Skin epidermis (tissue), 12 donors: Measurements from ENCODE around the gene RASD2.

Experiments
- H3K27ac ChIP-seq, 21 experiments: fragments of 200-600 bp; sonication (generic) in 11 of 21; one replicate each; pipeline ENCODE4 v1.5.0; 2020; ENCODE audit warnings: mild to moderate bottlenecking in 3 of 21, inconsistent platforms in 2 of 21, moderate library complexity in 2 of 21
- H3K4me3 ChIP-seq, 7 experiments: fragments of 200-600 bp; sonication (generic) in 2 of 7; one replicate each; pipeline ENCODE4 v1.5.0; 2020; ENCODE audit warnings: inconsistent platforms in 2 of 7, mild to moderate bottlenecking in 2 of 7, moderate library complexity in 1 of 7

Gene RASD2

DNA sequence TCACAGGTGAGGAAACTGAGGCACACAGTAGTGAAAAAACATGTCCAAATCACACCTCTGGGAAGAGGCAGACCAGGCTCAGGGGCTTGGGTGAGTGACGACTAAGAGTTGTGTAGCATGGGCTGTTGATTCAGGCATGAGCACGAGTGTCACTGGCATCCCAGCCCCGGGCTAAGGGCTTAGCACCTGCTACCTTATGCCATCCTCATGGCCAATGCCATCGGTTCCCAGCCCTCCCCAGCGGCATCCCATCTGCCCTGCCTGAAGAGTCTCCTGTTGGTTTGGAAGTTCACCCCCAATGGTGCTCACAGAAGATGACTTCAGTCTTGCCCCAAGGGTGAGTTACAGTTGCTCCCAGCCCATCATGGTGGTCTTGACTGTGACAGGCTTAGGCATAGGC lies 54.1 kb downstream of the RASD2 start:
- no peak overlapping the region for H3K4me3 ChIP-seq
- H3K27ac ChIP-seq = no peak overlapping the region

DNA sequence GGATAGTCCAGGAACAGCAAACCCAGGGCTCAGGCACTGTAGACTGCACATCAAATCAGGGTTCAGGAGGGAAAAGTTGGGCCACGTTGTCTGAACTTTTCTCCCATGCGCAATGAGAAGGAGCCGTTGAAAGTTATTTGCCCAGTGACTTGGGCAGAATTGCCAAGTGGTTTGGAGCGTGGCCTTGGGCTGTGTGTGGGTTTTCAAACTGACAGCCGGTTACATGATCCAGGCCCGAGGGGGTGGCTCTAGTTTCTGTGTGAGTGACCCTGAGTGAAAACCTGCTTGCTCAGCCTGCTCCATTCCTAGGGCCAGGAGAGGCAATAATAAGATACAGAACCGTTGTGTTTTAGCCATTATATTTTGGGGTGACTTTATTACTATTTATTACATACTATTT lies 56.2 kb downstream of the RASD2 start:
- Histone ChIP-seq H3K27ac (no peak overlapping the region), H3K4me3 (no peak overlapping the region)

- no peak overlapping the region for H3K4me3 ChIP-seq
- no peak overlapping the region for H3K27ac ChIP-seq
These were observed 57.2 kb downstream of the RASD2 start for GRCh38 chr22:35597692-35598395.

DNA sequence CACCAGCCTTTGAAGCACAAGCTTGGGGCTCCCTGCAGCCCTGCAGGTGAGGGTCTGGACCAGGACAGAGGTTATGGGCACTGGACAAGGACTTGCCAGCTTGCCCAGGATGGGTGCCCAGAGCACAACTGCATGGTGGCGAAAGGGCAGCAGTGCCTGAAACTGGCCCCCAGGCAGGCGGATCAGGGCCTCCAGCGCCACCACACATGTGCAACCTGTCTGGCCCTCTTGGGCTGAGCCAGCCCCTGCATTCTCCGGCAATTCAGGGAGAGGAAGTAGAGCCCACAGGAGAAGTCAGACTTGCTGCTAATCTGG lies 57.7 kb downstream of the RASD2 start:
- Histone ChIP-seq H3K4me3 (no peak overlapping the region), H3K27ac (no peak overlapping the region)

- Histone ChIP-seq H3K4me3 (no peak overlapping the region), H3K27ac (no peak overlapping the region)
These were observed 58.7 kb downstream of the RASD2 start for GRCh38 chr22:35599364-35599763.

DNA sequence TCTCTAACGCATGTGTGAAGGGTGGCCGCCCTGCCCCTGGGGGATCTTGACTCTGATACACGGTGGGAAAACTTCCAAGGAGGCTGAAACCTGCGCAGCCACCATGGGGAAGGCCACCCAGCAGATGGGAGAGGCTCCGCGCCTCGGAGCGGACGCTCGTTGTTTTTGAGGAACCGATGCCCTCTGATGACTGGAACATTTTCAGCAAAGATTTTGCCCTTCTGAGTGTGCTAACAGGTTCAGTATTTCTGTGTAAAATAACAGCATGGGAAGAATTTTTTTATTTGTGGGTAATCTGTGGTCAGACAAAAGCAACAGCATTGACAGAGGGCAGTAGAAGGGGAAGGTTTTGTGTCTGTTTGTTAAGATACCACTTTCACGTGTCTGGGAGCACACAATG lies 59.8 kb downstream of the RASD2 start:
- H3K27ac ChIP-seq = no peak overlapping the region
- no peak overlapping the region for H3K4me3 ChIP-seq

DNA sequence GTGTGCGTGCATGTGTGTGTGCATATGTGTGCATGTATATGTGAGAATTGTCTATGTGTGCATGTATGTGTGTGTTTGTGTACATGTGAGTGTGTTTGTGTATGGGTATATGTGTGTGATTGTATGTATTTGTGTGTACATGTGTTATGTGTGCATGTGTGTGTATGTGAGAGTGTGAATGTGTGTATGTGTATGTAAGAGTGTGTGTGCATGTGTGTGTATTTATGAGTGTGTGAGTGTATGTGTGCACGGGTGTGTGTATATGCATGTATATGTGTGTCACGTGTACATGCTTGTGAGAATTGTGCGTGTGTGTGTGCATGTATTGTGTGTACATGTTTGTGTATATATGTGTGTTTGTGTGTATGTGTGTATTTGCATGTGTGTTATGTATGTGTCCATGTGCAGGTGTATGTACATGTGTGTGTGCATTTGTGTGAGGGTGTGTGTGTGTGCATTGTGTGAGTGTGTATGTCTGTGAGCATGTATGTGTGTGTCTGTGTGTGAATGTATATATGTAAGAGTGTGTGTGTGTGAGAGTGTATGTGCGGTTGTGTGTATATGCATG lies 60.5 kb downstream of the RASD2 start:
- H3K27ac ChIP-seq = no peak overlapping the region
- H3K4me3 ChIP-seq = no peak overlapping the region

DNA sequence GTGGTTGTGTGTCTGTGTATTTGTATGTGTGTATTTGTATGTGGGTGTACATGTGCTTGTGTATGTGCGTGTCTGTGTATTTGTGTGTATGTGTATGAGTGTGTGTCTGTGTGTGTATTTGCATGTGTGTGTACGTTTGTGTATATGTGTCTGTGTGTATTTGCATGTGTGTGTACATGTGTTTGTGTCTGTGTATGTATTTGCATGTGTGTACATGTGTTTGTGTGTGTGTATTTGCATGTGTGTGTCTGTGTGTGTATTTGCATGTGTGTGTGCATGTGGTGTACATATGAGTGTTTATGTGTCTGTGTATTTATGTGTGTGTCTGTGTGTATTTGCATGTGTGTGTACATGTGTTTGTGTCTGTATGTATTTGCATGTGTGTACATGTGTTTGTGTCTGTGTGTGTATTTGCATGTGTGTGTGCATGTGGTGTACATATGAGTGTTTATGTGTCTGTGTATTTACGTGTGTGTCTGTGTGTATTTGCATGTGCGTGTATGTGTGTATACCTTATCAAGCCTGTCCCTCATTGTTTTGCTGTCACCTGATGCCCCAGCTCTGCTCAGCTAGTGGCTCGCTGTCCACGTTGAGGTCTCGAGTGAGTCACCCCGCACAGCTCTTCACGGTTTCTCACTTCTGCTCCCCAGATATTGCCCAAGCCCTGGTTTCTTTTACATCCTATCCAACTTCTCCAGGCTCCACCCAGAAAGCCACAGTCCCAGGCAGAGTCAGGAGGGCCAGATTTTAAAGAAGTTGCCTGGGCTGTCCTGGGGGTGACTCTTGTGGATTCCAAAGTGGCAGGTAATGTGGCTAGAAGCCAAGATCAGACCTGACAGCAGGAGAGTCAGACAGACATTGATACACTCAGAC lies 61.3 kb downstream of the RASD2 start:
- Histone ChIP-seq H3K27ac (peak overlapping the region in 1 of 21 experiments; percentile 74), H3K4me3 (no peak overlapping the region)
